ENCODE data around the gene LDHAL6B. TPM values are rescaled to one million over a fixed set of nuclear protein-coding genes. Genes with fewer than 3 reads are reported as not detected.

Gene LDHAL6B
- not detected in 2 replicates for total RNA-seq

DNA sequence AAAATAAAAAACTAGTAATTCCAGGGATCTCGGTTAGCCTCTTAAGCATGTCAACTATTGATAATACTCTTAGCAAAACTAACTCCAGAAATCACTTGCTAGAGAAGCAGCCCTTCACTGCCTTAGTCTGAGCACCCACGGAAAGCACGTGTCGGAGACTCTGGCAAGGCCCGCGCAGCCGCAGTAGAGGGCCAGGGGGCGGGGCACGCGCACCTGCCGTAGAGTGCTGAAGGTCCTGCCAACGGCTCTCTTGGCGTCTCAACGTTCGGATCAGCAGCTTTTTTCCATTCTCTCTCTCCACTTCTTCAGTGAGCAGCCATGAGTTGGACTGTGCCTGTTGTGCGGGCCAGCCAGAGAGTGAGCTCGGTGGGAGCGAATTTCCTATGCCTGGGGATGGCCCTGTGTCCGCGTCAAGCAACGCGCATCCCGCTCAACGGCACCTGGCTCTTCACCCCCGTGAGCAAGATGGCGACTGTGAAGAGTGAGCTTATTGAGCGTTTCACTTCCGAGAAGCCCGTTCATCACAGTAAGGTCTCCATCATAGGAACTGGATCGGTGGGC lies at the start of gene LDHAL6B:
Gene LDHAL6B, plus strand, starts transcription at position 221 of the 561 bp plus-strand sequence. Its CDS starts 98 bp downstream, at position 319.

Other genes starting within 250 kb of the LDHAL6B start
- 18.9 and 22.3 TPM in 2 replicates for gene RNF111, start 219.2 kb upstream of the LDHAL6B start, total RNA-seq
- gene CCNB2, start 101.7 kb upstream of the LDHAL6B start, total RNA-seq, result 6.8 and 9.1 TPM in 2 replicates
- 19.0 and 44.1 TPM in 2 replicates for gene MYO1E, start 166.0 kb downstream of the LDHAL6B start, total RNA-seq
- gene FAM81A, start 231.3 kb downstream of the LDHAL6B start, total RNA-seq, result under 0.01 and 0.09 TPM in 2 replicates

Measured in dermis lymphatic vessel endothelial cell (primary cell).